ENCODE measurements around the gene CPNE2. TPM values are rescaled to one million over a fixed set of nuclear protein-coding genes. Genes with fewer than 3 reads are reported as not detected.

CPNE2 gene
- total RNA-seq, 1 donor, result 13.3 TPM

DNA sequence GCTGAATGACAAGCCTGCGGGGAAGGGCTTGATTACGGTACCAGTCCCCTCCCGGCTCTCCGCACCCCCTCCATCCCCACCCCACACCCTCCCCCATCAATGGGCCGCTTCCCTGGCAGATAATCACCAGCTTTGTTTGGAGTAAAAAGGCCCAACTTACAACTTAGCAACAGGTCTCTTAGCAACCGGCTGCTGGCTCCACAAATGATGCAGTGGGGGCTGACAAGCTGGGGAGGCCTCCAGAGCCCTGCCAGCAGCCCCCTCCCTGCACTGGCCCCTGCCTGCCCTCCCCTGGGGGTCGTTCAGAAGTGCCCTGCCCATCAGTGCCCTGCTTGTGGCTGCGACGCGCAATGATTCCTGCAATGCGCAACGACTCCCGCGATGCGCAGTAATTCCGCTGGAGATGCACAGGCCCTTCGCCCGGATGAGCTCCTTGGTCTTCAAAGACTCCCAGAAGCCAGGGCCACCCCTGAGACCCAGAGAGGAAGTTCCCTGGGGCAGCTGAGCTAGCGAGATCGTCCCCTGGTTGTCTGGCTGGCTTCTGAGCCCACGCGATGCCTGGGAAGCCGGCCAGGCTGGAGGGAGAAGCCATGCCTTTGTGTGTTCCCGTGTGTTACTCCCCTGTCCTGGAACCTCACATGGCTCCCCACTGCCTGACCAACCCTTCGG lies 23.3 kb downstream of the CPNE2 start:
- H3K27me3 ChIP-seq (ENCODE audit: insufficient read depth, low read length), result no peaks in the 10 kb centered on the region
- no peaks in the 10 kb centered on the region for H3K9me3 ChIP-seq (ENCODE audit: low read depth, low read length)
- no peaks in the 10 kb centered on the region for H3K4me1 ChIP-seq (ENCODE audit: insufficient read depth, low read length)
- no peak overlapping the region for H3K4me3 ChIP-seq (ENCODE audit: low read length)

- H3K4me1 ChIP-seq (ENCODE audit: insufficient read depth, low read length), result peaks cover 7% of the 10 kb centered on the region
- H3K27me3 ChIP-seq (ENCODE audit: insufficient read depth, low read length), result no peaks in the 10 kb centered on the region
- H3K9me3 ChIP-seq (ENCODE audit: low read depth, low read length), result no peaks in the 10 kb centered on the region
- no peak overlapping the region for H3K4me3 ChIP-seq (ENCODE audit: low read length)
These were observed 26.2 kb downstream of the CPNE2 start for GRCh38 chr16:57118461-57119084.

- Histone ChIP-seq H3K4me3 (ENCODE audit: low read length) (no peak overlapping the region), H3K27me3 (ENCODE audit: insufficient read depth, low read length) (no peaks in the 10 kb centered on the region), H3K4me1 (ENCODE audit: insufficient read depth, low read length) (peaks cover 23% of the 10 kb centered on the region), H3K9me3 (ENCODE audit: low read depth, low read length) (no peaks in the 10 kb centered on the region)
These were observed 31.0 kb downstream of the CPNE2 start for GRCh38 chr16:57123216-57123973.

- H3K4me3 ChIP-seq (ENCODE audit: low read length), result no peak overlapping the region
- H3K4me1 ChIP-seq (ENCODE audit: insufficient read depth, low read length), result peaks cover 25% of the 10 kb centered on the region
These were observed 31.7 kb downstream of the CPNE2 start for GRCh38 chr16:57123974-57124674.

DNA sequence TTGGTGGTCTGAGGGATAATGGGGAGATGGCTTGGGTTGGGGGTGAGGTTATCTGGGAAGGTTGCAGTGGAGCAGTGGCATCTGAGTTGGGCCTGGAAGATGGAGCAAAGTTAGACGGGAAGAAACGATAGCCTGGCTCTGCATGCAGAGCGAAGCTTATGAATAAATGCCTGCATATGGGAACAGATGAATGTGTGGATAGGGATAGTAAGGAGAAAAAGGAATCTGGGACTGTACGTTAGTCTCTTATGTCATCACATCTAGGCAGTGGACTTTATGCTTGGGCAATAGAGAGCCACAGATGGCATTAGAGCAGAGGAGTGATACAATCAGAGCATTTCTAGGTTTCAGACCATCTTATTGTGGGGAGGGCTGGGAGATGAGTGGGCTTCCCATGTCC lies 33.0 kb downstream of the CPNE2 start:
- peaks cover 26% of the 10 kb centered on the region for H3K4me1 ChIP-seq (ENCODE audit: insufficient read depth, low read length)
- H3K9me3 ChIP-seq (ENCODE audit: low read depth, low read length), result no peaks in the 10 kb centered on the region
- no peak overlapping the region for H3K4me3 ChIP-seq (ENCODE audit: low read length)
- H3K27me3 ChIP-seq (ENCODE audit: insufficient read depth, low read length), result no peaks in the 10 kb centered on the region

More at GRCh38 chr16:57123974-57124674, 31.7 kb downstream of the CPNE2 start:
- Histone ChIP-seq H3K9me3 (ENCODE audit: low read depth, low read length) (no peaks in the 10 kb centered on the region), H3K27me3 (ENCODE audit: insufficient read depth, low read length) (no peaks in the 10 kb centered on the region)

GRCh38 chr16:57125969-57126368 lies 33.6 kb downstream of the CPNE2 start:
- H3K27me3 ChIP-seq (ENCODE audit: insufficient read depth, low read length), result no peaks in the 10 kb centered on the region
- peaks cover 26% of the 10 kb centered on the region for H3K4me1 ChIP-seq (ENCODE audit: insufficient read depth, low read length)
- no peaks in the 10 kb centered on the region for H3K9me3 ChIP-seq (ENCODE audit: low read depth, low read length)
- H3K4me3 ChIP-seq (ENCODE audit: low read length), result no peak overlapping the region

DNA sequence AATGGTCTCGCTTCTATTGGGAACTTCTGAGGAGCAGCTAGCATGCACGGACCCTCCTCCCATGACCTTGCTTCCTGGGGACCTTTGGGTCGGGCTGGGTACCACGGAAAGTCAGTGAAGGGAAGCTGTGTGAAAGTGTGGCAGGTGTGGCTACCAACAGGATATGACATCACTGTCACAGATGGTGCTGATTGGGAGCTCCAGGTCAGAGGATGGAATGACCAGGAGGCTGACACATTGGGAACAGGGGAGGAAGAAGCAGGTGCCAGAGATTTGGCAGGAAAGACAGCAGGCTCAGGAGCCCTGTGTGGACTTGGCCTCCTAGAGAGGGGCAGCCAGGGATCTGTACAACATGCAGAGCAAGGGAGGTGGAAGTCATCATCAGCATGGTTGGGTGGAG lies 34.0 kb downstream of the CPNE2 start:
- Histone ChIP-seq H3K4me3 (ENCODE audit: low read length) (no peak overlapping the region), H3K9me3 (ENCODE audit: low read depth, low read length) (no peaks in the 10 kb centered on the region), H3K27me3 (ENCODE audit: insufficient read depth, low read length) (no peaks in the 10 kb centered on the region), H3K4me1 (ENCODE audit: insufficient read depth, low read length) (peaks cover 26% of the 10 kb centered on the region)

DNA sequence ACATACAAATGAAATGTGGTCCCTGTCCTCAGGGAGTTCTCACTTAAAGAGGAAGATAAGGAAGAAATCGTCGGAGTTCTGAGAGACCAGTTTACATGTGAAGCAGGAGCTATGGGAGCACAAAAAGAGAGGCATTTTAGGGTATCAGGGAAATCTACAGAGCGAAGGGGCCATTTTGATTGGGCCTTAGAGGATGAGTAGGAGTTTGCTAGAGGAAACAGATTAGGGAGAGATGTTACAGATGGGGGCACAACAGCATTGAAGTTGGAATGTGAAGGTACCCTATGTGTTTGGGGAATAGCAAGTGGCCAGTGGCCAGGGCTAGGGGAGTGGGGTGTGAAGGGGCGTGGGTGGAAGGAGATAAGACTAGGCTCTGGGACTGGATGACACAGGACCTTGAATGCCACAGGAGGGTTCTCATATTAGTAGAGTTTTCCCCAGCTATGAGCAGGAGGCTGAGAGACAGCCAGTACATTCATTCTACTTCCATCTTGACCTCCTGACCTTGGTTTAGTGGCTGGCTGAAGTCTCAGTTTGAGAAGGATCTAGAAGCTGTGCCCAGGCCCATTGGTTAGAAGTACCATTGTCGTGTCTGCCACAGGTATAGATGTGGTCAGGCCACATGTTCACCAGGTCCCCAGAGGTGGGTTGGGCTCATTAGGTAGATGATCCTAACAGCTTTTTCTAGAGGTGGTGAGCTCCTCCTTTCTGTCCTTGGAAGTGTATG lies 34.8 kb downstream of the CPNE2 start:
- H3K4me3 ChIP-seq (ENCODE audit: low read length), result no peak overlapping the region
- peaks cover 28% of the 10 kb centered on the region for H3K4me1 ChIP-seq (ENCODE audit: insufficient read depth, low read length)
- H3K27me3 ChIP-seq (ENCODE audit: insufficient read depth, low read length), result no peaks in the 10 kb centered on the region
- no peaks in the 10 kb centered on the region for H3K9me3 ChIP-seq (ENCODE audit: low read depth, low read length)

GRCh38 chr16:57127836-57128235 lies 35.5 kb downstream of the CPNE2 start:
- Histone ChIP-seq H3K9me3 (ENCODE audit: low read depth, low read length) (no peaks in the 10 kb centered on the region), H3K4me1 (ENCODE audit: insufficient read depth, low read length) (peaks cover 32% of the 10 kb centered on the region)

DNA sequence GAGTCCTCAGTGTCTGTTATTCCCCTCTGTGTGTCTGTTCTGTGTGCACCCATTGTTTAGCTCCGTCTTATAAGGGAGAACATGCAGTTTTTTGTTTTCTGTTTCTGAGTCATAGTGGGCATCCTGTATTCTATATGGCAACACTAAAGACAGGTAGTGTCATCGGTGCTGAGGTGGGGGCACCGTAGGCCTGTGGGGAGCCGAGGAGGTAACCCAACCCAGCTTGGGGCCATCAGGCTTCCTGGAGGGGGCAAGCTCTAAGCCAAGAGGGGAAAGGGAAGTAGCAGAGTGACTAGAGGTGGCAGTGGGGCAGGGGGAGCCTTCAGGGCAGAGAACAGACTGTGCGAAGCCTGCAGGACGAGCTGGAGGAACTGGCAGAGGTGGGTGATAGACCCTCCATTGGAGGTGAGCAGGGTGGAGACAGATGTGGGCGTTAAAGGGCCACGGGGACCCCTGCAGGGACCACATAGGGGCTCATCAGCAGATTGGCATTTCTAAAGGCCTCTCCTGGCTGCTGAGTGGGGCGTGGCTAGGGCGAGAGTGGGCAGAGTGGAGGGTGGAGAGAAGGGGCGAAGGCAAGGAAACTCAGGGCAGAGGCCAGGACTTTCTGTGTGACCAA lies 36.5 kb downstream of the CPNE2 start:
- no peak overlapping the region for H3K4me3 ChIP-seq (ENCODE audit: low read length)
- H3K9me3 ChIP-seq (ENCODE audit: low read depth, low read length), result no peaks in the 10 kb centered on the region
- H3K27me3 ChIP-seq (ENCODE audit: insufficient read depth, low read length), result no peaks in the 10 kb centered on the region
- peaks cover 26% of the 10 kb centered on the region for H3K4me1 ChIP-seq (ENCODE audit: insufficient read depth, low read length)

More at GRCh38 chr16:57127836-57128235, 35.5 kb downstream of the CPNE2 start:
- H3K27me3 ChIP-seq (ENCODE audit: insufficient read depth, low read length), result no peaks in the 10 kb centered on the region
- no peak overlapping the region for H3K4me3 ChIP-seq (ENCODE audit: low read length)

DNA sequence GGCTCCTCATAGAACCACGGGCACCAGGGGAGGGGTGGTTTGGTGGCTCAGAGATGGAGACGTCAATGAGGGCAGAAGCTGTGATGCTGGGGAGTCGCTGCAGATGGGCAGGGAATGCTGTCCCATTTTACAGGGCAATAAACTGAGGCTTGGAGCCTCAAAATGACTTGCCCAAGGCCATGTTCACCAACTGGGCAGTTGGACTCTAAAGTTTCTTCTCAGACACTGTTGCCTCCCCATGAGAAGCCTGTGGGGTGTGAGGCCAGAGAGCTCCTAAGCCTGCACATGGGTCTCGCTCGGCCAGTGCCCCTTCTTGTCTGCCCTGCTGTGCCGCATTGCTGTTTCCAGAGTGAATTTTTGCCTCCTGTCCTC lies 38.6 kb downstream of the CPNE2 start:
- peaks cover 41% of the 10 kb centered on the region for H3K4me1 ChIP-seq (ENCODE audit: insufficient read depth, low read length)

DNA sequence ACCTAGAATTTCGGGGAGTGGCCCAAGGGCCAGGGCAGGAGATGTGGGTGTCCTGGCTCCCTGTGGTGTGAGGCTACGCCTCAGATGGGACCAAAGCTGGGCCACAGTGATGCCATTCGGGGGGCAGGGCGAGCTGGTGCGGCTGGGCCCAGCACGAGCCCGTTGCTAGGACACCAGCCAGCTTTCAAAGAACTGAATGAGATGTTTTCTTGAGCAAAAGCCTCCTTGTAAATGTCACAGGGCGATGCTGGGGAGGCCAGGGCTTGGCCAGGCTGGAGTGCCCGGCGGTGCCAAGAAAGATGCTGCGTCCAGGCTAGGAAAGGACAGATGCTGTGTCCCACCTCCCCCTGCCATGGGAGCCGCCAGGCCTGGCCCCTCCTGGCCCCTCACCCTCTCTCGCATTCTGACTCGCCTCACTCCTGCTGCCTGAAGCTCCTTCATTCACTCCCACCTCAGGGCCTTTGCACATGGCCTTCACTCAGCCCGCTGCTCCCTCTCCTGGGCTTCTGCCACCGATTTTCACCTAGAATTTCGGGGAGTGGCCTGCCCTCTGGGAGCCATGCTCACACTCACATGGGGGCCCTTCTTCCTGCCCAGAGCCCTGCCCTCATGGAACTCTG lies 39.1 kb downstream of the CPNE2 start:
- no peak overlapping the region for H3K4me3 ChIP-seq (ENCODE audit: low read length)
- peaks cover 41% of the 10 kb centered on the region for H3K4me1 ChIP-seq (ENCODE audit: insufficient read depth, low read length)
- no peaks in the 10 kb centered on the region for H3K9me3 ChIP-seq (ENCODE audit: low read depth, low read length)
- H3K27me3 ChIP-seq (ENCODE audit: insufficient read depth, low read length), result no peaks in the 10 kb centered on the region

More for the DNA sequence above, 38.6 kb downstream of the CPNE2 start:
- H3K27me3 ChIP-seq (ENCODE audit: insufficient read depth, low read length), result no peaks in the 10 kb centered on the region
- H3K9me3 ChIP-seq (ENCODE audit: low read depth, low read length), result no peaks in the 10 kb centered on the region
- H3K4me3 ChIP-seq (ENCODE audit: low read length), result no peak overlapping the region

DNA sequence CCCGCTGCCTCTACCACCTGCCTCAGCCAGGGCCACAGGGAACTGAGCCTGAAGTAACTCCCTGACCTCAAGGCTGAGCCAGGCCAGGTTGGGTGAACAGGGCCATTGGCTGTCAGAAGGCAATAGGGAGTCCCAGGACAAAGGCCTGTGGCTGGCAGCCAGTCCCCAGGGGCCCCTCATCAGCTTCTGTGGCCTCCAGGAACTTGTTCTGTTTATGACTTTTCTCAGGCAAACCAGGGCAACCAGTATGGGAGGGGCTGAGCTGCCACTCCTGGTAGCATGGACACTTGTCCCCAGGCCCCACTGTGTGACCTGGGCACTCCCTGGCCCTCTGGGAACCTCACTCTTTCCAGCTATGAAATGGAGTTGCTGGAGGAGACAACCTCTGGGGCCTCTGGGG lies 40.1 kb downstream of the CPNE2 start:
- H3K27me3 ChIP-seq (ENCODE audit: insufficient read depth, low read length), result no peaks in the 10 kb centered on the region
- no peak overlapping the region for H3K4me3 ChIP-seq (ENCODE audit: low read length)
- peaks cover 40% of the 10 kb centered on the region for H3K4me1 ChIP-seq (ENCODE audit: insufficient read depth, low read length)

GRCh38 chr16:57133031-57133430 lies 40.6 kb downstream of the CPNE2 start:
- peaks cover 37% of the 10 kb centered on the region for H3K4me1 ChIP-seq (ENCODE audit: insufficient read depth, low read length)
- no peak overlapping the region for H3K4me3 ChIP-seq (ENCODE audit: low read length)
- H3K27me3 ChIP-seq (ENCODE audit: insufficient read depth, low read length), result no peaks in the 10 kb centered on the region
- no peaks in the 10 kb centered on the region for H3K9me3 ChIP-seq (ENCODE audit: low read depth, low read length)

More for the DNA sequence above, 40.1 kb downstream of the CPNE2 start:
- H3K9me3 ChIP-seq (ENCODE audit: low read depth, low read length), result no peaks in the 10 kb centered on the region
